ENCODE measurements around the gene SNRNP40.
"Not testable (repeated sequence)": the region's sequence is repeated elsewhere in the genome, so short reads cannot be mapped to it uniquely, and the experiment has no call there.

DNA sequence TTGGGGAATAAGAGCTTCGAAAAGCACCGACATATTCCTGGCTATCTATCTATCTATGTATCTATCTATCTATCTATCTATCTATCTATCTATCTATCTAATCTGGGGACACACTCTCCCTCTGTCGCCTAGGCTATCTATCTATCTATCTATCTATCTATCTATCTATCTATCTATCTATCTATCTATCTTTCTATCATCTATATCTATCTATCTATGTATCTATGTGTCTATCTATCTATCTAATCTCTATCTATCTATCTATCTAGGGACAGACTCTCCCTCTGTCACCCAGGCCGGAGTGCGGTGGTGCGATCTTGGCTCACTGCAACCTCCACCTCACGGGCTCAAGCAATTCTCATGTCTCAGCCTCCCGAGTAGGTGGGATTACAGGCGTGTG, 14.2 kb downstream of the SNRNP40 start:
- TF ChIP-seq POLR2A (IDR thresholded peaks at IDR 0.05): not testable (repeated sequence)
- TF ChIP-seq, protein P1, sequence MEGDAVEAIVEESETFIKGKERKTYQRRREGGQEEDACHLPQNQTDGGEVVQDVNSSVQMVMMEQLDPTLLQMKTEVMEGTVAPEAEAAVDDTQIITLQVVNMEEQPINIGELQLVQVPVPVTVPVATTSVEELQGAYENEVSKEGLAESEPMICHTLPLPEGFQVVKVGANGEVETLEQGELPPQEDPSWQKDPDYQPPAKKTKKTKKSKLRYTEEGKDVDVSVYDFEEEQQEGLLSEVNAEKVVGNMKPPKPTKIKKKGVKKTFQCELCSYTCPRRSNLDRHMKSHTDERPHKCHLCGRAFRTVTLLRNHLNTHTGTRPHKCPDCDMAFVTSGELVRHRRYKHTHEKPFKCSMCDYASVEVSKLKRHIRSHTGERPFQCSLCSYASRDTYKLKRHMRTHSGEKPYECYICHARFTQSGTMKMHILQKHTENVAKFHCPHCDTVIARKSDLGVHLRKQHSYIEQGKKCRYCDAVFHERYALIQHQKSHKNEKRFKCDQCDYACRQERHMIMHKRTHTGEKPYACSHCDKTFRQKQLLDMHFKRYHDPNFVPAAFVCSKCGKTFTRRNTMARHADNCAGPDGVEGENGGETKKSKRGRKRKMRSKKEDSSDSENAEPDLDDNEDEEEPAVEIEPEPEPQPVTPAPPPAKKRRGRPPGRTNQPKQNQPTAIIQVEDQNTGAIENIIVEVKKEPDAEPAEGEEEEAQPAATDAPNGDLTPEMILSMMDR (IDR thresholded peaks at IDR 0.05): not testable (repeated sequence)
